GM12872 (cell line): ENCODE results near the gene PSAPL1.

ENCODE experiments used
- CTCF ChIP-seq: IDR thresholded peaks from 3 replicates; pipeline ENCODE4 v1.5.1; 2011; ENCODE audit warnings: low read depth, mild to moderate bottlenecking, low read length, moderate library complexity; ENCODE audit not compliant: insufficient read depth

The PSAPL1 gene

GRCh38 chr4:7474320-7474719 is 39.6 kb upstream of the PSAPL1 start:
- TF ChIP-seq CTCF, result no peak

GRCh38 chr4:7473081-7473480 is 38.4 kb upstream of the PSAPL1 start:
- TF ChIP-seq CTCF, result no peak

- no peak for TF ChIP-seq CTCF
These were observed 37.8 kb upstream of the PSAPL1 start for GRCh38 chr4:7472442-7473013.

GRCh38 chr4:7470522-7471128 is 35.9 kb upstream of the PSAPL1 start:
- TF ChIP-seq CTCF, result no peak

GRCh38 chr4:7470111-7470510 is 35.4 kb upstream of the PSAPL1 start:
- no peak for TF ChIP-seq CTCF

- no peak for TF ChIP-seq CTCF
These were observed 34.3 kb upstream of the PSAPL1 start for GRCh38 chr4:7469023-7469422.

- TF ChIP-seq CTCF, result no peak
These were observed 32.7 kb upstream of the PSAPL1 start for GRCh38 chr4:7467471-7467870.
